Stimulated activated CD8-positive, alpha-beta memory T cell treated with anti-CD3 and anti-CD28 coated beads, Interleukin-12 subunit alpha, Interleukin-12 subunit beta, amount 100 ng/mL, for 24 hours (primary cell): ENCODE data around the gene STPG4.

ENCODE experiments used
- DNase-seq: peaks from one replicate; pipeline ENCODE4 v3.0.0-alpha.2; 2020; ENCODE audit errors: extremely low read depth

STPG4 gene

DNA sequence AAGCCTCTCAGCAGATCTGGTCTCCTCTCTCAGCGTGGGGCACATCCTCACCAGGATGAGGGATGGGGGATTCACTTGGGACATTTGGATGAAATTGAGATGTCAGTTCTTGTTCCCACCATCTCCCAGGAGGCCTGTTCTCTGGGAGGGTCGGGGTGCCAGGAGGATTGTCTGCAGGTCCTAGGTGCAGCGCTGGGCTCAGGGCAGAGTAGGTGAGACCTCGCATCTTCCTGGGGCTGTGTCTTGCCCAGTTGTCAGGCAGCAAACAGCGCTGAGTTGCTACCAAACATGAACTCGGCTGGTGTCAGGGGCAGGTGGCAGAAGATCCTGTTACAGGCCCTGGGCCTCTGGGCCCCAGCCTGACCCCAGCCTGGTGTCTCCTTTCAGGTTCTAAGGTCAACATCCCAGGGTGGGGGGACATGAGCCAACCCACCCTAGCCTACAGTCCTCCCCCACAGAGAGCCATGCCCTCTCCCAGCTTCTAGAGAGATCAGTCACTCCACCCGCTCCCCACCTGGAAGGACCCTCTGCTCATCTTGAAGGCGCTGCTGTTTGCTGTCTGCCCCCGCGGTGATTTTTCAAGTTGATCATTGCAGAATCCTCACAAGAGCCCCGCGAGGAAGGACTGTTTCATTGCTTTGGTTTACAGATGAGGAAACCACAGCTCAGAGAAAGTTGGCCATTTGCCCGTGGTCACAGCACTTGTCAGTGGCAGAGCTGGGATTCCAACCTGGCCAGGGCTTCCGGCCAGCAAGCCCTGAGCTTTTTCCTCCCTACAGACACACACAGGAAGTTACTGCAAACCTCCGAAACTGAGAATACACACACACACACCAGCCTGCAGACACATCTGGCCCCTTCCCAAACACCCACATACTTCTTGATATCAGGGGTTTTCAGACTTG, 83.9 kb downstream of the STPG4 start:
- no peak for DNase-seq

- DNase-seq, result no peak
Observed at GRCh38 chr2:47070155-47070919, 84.8 kb downstream of the STPG4 start.

GRCh38 chr2:47069628-47070154, 85.4 kb downstream of the STPG4 start:
- no peak for DNase-seq

DNA sequence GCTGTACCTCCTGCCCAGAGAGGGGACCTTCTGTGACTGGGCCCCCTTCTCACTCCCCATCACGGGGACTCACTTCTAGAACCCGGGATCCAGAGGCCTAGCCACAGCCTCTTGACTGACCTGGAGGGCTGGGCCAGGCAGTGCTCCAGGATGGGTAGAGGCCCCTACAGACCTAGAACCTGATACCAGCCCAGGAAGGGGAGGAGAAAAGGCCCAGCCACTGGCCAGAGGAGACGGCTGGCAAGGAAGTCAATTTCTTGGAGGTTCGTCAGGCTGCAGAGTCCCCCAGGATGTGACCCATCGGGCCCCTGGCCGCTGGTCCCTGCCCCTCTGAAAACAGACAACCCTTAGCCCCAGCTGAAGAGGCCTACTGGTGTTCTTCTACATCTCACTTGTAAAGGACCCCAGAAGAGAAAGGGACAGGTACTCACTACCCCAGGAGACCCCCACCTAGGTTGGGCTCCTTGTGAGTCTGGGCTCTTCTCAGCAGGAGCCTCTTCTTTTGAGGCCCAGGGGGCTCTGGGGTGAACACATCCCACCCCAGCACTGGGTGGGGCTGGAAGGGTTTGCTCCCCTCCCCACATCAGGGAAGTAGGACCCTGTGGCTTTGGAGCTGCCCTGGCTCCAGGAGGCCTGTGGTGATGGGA, 86.0 kb downstream of the STPG4 start:
- no peak for DNase-seq

GRCh38 chr2:47067788-47068407, 87.2 kb downstream of the STPG4 start:
- DNase-seq, result no peak

DNA sequence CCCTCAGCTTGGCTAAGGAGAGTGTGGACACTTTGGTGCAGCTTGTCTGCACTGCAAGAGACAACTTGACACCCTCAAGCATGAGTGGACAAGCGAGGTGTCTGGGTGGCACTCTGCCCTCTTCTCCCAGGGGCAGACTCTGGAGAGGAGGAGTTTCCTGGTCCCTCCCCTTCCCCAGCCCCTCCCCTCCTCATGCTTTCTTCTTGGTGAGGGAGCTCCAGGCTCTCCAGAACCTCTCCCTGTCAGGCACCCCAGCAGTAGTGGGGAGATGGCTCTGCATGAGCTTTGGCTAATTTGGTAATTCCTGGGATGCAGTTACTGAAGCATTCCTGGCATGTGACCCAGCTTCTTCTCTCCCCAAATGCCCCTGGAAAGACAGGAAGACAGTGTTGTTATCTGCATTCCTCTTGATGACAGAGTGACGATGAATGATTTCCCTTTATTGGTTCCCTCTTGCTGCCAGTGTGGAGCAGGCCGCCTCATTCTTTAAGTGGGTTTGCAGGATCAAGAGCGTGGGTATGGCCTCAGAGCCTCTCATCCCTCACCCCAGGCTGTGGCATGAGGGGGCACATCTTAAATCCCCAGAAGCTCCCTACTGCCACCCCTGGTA, 89.2 kb downstream of the STPG4 start:
- DNase-seq, result no peak

DNA sequence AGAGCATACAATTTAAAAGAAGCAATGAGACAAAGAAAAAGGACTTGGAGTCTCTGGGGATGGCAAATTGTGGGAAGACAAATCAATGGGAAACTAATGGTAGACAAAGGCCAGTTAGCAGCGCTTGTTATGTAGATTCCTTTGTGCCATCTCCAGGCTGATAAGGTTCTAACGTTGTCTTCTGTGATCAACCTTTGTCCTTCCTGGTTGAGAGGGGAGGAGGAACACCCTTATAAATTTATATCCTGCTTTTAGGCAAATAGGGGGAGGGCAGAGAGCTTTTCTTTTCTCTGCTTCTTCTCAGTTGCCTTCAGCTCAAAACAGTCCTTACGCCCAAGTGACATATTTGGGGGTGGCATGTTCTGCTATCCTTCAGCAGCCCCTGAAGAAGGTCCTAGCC, 89.8 kb downstream of the STPG4 start:
- no peak for DNase-seq

GRCh38 chr2:47064106-47064505, 91.0 kb downstream of the STPG4 start:
- DNase-seq, result no peak

GRCh38 chr2:47063538-47063930, 91.6 kb downstream of the STPG4 start:
- no peak for DNase-seq

- no peak for DNase-seq
Observed at GRCh38 chr2:47062681-47063537, 92.2 kb downstream of the STPG4 start.

DNA sequence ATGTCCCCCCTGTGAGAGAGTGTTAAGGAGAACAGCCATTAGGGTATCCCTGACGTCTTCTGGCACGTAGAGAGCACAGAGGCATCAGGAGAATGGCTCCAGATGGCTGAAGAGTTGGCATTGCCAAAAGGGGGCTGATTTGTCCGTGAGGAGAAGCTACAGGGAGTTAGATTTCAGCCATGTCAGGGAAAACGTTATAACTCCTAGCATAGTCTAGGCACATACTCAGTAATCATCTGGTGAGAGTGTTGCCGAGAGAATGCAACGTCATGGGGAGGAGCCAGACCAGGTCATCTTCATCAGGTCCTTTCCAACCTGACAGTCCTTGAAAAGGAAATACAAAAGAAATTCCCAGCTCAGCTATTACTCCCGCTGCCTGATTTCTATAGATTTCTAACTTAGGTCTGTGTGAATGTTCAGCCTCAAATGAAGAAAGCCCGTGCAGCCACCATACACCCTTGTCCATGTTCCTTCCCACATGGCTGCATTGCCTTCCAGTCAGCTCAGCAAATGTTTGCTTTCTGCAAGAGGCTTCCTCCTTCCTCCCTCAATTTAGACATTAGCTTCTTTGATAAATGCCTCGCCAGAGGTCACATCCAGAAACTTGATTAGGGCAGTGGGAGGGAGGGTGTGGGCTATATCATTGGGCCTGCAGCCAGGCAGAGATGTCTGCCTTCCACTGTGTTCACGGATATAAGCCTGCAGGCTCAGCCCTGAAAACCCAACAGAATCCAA, 93.0 kb downstream of the STPG4 start:
- DNase-seq, result no peak

DNA sequence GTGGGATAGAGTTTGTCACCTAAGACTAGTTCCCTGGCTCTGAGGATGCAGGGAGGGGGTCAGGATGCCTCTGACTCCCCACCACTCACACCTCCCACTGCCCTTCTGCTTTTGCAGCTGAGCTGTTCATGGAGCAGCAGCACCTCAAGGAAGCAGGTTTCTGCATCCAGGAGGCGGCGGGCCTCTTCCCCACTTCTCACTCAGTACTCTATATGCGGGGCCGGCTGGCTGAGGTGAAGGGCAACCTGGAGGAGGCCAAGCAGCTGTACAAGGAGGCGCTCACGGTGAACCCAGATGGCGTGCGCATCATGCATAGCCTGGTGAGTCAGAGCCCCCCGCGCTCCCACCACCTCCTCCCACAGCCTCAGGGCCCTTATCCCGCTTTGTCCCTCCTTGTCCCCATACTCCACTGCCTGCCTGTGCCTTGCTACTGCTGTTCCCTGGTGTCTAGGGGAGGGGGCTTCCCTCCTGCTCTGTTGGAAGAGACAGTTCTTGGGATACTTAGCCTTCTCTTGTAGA, 94.4 kb downstream of the STPG4 start:
- no peak for DNase-seq

DNA sequence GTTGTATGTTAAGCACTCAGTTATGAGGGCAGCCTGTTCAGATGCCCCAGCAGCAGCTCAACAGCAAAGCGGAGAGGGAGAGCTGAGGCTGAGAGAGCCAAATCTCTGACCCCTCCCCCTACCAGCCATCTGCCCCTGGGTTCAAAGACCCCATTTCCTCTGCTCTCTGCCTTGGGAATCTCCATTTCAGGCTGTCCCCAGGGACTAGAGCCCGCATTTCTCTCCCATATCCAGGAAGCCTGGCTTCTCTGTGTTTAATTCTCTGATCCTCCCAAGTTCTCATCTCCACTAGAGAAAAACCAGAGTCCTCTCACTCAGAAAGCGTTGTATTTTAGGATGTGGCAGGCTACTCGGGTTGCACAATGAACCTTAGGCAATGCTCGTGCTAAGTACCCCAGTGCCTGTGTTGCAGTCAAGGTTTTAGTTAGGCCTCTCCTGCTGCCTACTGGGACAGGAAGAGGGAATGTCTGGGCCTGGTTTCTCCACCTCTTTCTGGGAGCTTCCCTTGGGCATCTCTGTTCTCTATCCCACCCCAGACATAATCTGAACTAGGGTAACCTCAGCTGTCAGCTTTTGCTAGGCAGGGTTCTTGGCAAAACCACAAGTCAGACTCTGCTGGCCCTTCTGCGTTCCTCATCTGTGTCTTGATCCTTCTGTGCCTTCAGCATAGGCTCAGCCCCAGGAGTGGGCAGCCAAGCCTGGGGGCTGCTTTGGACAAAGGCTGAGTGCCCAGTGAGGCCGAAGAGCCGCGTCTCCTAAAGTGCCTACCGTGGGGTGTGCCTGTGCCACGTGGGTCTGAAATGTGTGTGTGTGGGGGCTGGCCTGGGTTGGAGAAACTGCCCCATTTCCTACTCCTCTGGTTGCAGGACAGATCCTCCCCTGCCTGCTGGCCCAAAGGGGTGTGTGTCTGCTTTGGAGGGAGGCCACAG, 96.8 kb downstream of the STPG4 start:
- no peak for DNase-seq

- no peak for DNase-seq
Observed at GRCh38 chr2:47057687-47058002, 97.5 kb downstream of the STPG4 start.

DNA sequence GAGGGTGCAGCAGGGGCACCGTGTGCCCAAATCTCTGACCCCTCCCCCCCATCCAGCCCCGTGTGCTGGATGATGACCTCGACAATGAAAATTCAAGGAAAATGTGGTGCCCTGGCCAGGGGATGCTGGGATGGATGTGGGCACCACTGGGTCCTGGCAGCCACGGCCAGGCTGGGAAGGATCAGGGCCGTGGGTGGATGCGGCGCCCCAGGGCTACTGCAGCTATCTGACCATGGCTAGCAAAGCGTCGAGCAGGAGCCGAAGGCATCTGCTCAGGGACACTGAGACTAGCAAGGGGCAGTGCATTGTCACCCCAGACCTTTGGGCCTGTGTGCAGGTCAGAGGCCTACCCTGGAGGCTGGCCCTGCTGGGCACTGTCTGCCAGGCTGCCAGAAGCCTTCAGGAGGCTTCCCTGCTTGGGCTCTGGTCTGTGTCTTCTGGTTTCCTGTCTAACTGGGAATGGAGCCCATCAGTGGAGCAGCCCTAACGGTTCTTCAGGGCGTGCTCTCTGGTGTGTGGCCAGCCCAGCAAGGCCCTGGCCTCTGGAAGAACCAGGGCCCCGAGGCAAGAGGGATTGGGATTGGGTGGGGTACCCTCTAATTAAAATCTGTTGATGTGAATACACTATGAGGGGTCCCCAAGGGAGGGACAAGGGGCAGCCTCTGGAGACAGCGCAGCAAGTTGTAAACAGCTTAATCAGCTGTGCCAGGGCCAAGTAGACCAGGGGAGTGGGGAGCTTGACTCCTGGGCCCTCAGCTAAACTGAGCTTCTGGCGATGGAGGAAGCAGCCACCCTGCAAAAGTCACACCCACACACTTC, 98.0 kb downstream of the STPG4 start:
- DNase-seq, result no peak

- no peak for DNase-seq
Observed at GRCh38 chr2:47056374-47056773, 98.7 kb downstream of the STPG4 start.

GRCh38 chr2:47054868-47055267, 100.2 kb downstream of the STPG4 start:
- no peak for DNase-seq
